PC-9 (cell line): ENCODE measurements around the gene OTOP1. TPM values are rescaled to one million over a fixed set of nuclear protein-coding genes. Genes with fewer than 3 reads are reported as not detected.
"Not testable (repeated sequence)": the region's sequence is repeated elsewhere in the genome, so short reads cannot be mapped to it uniquely, and the experiment has no call there.

ENCODE experiments used
- BruUV-seq: library from RNA; stranded (reverse); fragments of 400-500 nt; replicated peaks from 2 replicates; lab custom pipeline; 2021; lab: Mats Ljungman, UMichigan
- CTCF ChIA-PET: fragments of 300-600 bp; sonication (Branson Sonifier 250); formaldehyde crosslinking; loops from one replicate; lab custom pipeline; 2022; ENCODE audit warnings: antibody characterized with exemption; lab: Charles Lee
- POLR2A ChIA-PET: fragments of 300-600 bp; sonication (Branson Sonifier 250); formaldehyde crosslinking; loops from one replicate; lab custom pipeline; 2022; ENCODE audit warnings: antibody characterized with exemption; ENCODE audit not compliant: unreplicated experiment; lab: Charles Lee
- DNase-seq, 2 experiments: peaks; one replicate each; pipeline versions ENCODE4 v3.0.0 to v3.0.0-alpha.2; 2015 to 2022; ENCODE audit warnings: mixed read lengths in 1 of 2
- H2AFZ ChIP-seq: fragments of 200-600 bp; sonication (generic); 2 replicates; pipeline ENCODE4 v1.8.1; 2017; ENCODE audit warnings: antibody characterized with exemption
- H3F3A ChIP-seq: fragments of 200-600 bp; sonication (generic); 2 replicates; pipeline ENCODE4 v1.8.1; 2017; ENCODE audit warnings: antibody characterized with exemption, mild to moderate bottlenecking, low read depth; ENCODE audit not compliant: insufficient read depth
- H3K27ac ChIP-seq: fragments of 200-600 bp; sonication (generic); 2 replicates; pipeline ENCODE4 v1.6.1; 2016; ENCODE audit warnings: mixed run types
- H3K27me3 ChIP-seq: fragments of 200-600 bp; sonication (generic); 2 replicates; pipeline ENCODE4 v1.6.1; 2016; ENCODE audit warnings: low read depth, mixed run types; ENCODE audit not compliant: insufficient read depth
- H3K36me3 ChIP-seq: fragments of 200-600 bp; sonication (generic); 2 replicates; pipeline ENCODE4 v1.6.1; 2016; ENCODE audit warnings: low read depth, mixed run types
- H3K4me1 ChIP-seq: fragments of 200-600 bp; sonication (generic); replicated peaks from 2 replicates; pipeline ENCODE4 v1.6.1; 2016; ENCODE audit warnings: mixed run types; ENCODE audit not compliant: insufficient read depth
- H3K4me2 ChIP-seq: fragments of 200-600 bp; sonication (generic); 2 replicates; pipeline ENCODE4 v1.6.1; 2017; ENCODE audit warnings: mixed run types
- H3K4me3 ChIP-seq: fragments of 200-600 bp; sonication (generic); 2 replicates; pipeline ENCODE4 v1.6.1; 2016; ENCODE audit warnings: mixed run types
- H3K79me2 ChIP-seq: fragments of 200-600 bp; sonication (generic); 2 replicates; pipeline ENCODE4 v1.6.1; 2017; ENCODE audit warnings: low read depth, mixed run types
- H3K9me2 ChIP-seq: fragments of 200-600 bp; sonication (generic); 2 replicates; pipeline ENCODE4 v1.8.1; 2017; ENCODE audit warnings: mild to moderate bottlenecking; ENCODE audit not compliant: insufficient read depth
- H3K9me3 ChIP-seq: fragments of 200-600 bp; sonication (generic); 2 replicates; pipeline ENCODE4 v1.8.1; 2016; ENCODE audit warnings: low read depth; ENCODE audit not compliant: insufficient read depth
- H4K20me1 ChIP-seq: fragments of 200-600 bp; sonication (generic); 2 replicates; pipeline ENCODE4 v1.8.1; 2017; ENCODE audit not compliant: insufficient read depth
- CTCF ChIP-seq: fragments of 200-600 bp; sonication (generic); conservative IDR thresholded peaks from 2 replicates; pipeline ENCODE4 v1.6.1; 2017; ENCODE audit warnings: mixed run types, antibody characterized with exemption, mild to moderate bottlenecking, moderate library complexity
- intact Hi-C: fragments of 100-400 bp; cut with micrococcal nuclease; formaldehyde crosslinking; loops from one replicate; pipeline ENCODE4 v1.10.0; 2022; ENCODE audit not compliant: unreplicated experiment
- total RNA-seq: library from RNA; stranded (reverse); gene quantifications from 2 replicates; pipeline ENCODE4 v1.2.3, GENCODE V29; 2021

OTOP1 gene
- total RNA-seq, 1 experiment from 2014 or later: not detected

- H4K20me1 ChIP-seq, H3K9me2 ChIP-seq, intact Hi-C loops, H3F3A ChIP-seq, H3K9me3 ChIP-seq, CTCF ChIA-PET, H2AFZ ChIP-seq, DNase-seq, H3K27ac ChIP-seq, H3K4me3 ChIP-seq, H3K4me1 ChIP-seq, BruUV-seq, H3K79me2 ChIP-seq, H3K36me3 ChIP-seq, H3K4me2 ChIP-seq, POLR2A ChIA-PET: not testable (repeated sequence)
- peaks cover 67% of the 10 kb centered on the region for H3K27me3 ChIP-seq
Measured at GRCh38 chr4:4164532-4165173, 62.1 kb downstream of the OTOP1 start.

DNA sequence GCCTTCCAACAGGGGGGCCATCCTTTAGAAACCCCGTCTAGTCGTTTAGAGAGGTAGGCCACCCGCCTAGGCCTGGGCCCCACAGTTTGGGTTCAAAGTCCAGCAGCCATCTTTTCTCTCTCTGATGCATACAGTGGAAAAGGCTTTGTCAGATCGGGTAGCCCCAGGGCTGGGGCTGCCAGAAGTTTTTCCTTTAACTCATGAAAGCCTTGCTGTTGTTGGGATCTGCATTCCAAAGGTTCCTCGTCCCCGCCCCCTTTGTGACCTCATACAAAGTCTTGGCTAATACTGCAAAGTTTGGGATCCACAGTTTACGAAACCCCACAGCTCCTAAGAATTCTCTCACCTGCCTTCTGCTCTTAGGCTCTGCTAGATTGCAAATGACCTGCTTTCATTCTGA lies 64.5 kb downstream of the OTOP1 start:
- H3K79me2 ChIP-seq, H3K36me3 ChIP-seq, intact Hi-C loops, H2AFZ ChIP-seq, H3K27ac ChIP-seq, H3K4me1 ChIP-seq, DNase-seq, H3K4me3 ChIP-seq, H3K9me2 ChIP-seq, CTCF ChIA-PET, H4K20me1 ChIP-seq, H3F3A ChIP-seq, POLR2A ChIA-PET, H3K9me3 ChIP-seq, BruUV-seq, H3K4me2 ChIP-seq: not testable (repeated sequence)
- H3K27me3 ChIP-seq: peaks cover 50% of the 10 kb centered on the region

GRCh38 chr4:4160956-4161665 lies 65.6 kb downstream of the OTOP1 start:
- H4K20me1 ChIP-seq, POLR2A ChIA-PET, H3K27ac ChIP-seq, H3K9me3 ChIP-seq, H3K4me2 ChIP-seq, H3F3A ChIP-seq, BruUV-seq, intact Hi-C loops, H3K4me1 ChIP-seq, H3K36me3 ChIP-seq, CTCF ChIA-PET, H3K9me2 ChIP-seq, H3K4me3 ChIP-seq, H2AFZ ChIP-seq, H3K79me2 ChIP-seq: not testable (repeated sequence)
- peaks cover 45% of the 10 kb centered on the region for H3K27me3 ChIP-seq
- peak; percentile 17 to 39 for DNase-seq

DNA sequence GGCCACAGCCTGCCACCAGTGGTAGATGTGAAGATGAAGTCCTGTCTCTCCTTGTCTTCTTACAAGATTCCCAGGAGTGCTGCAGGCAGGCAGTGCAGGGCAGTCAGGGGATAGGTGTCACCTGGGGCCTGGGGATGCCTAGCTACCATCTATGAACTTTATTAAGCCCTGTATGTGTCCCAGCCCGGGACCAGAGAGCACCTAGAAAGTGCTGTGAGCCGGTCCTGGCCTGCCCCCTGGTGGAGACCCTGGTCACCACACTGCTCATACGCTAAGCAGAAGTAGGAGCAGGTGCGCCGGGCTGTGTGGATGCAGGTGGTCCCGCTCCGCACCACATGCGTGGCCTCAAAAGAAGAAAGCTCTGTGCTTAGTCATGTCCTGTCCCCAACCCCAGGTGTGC lies 81.1 kb downstream of the OTOP1 start:
- BruUV-seq, H3K4me2 ChIP-seq, H3K4me3 ChIP-seq, H3K36me3 ChIP-seq, H3K27me3 ChIP-seq, H3K4me1 ChIP-seq, POLR2A ChIA-PET, H4K20me1 ChIP-seq, H3F3A ChIP-seq, H3K27ac ChIP-seq, H3K9me3 ChIP-seq, intact Hi-C loops, H3K79me2 ChIP-seq, CTCF ChIA-PET, H2AFZ ChIP-seq, H3K9me2 ChIP-seq: not testable (repeated sequence)
- peak; percentile 49 for TF ChIP-seq CTCF
- peak in 1 of 2 experiments; percentile 15 for DNase-seq

GRCh38 chr4:4143376-4143775 lies 83.4 kb downstream of the OTOP1 start:
- H3K27ac ChIP-seq, CTCF ChIA-PET, H3K4me2 ChIP-seq, H3K4me1 ChIP-seq, H3K9me2 ChIP-seq, BruUV-seq, H2AFZ ChIP-seq, DNase-seq, H3F3A ChIP-seq, H3K79me2 ChIP-seq, H3K9me3 ChIP-seq, H3K27me3 ChIP-seq, H3K4me3 ChIP-seq, H3K36me3 ChIP-seq, intact Hi-C loops, POLR2A ChIA-PET, H4K20me1 ChIP-seq: not testable (repeated sequence)

- DNase-seq: peak in 1 of 2 experiments; percentile 21
- H3K79me2 ChIP-seq, H3K4me3 ChIP-seq, H3K27me3 ChIP-seq, H3F3A ChIP-seq, H3K4me2 ChIP-seq, H3K9me3 ChIP-seq, H3K27ac ChIP-seq, POLR2A ChIA-PET, H4K20me1 ChIP-seq, BruUV-seq, intact Hi-C loops, H3K36me3 ChIP-seq, H2AFZ ChIP-seq, H3K4me1 ChIP-seq, CTCF ChIA-PET, H3K9me2 ChIP-seq: not testable (repeated sequence)
Measured at GRCh38 chr4:4142679-4143078, 84.0 kb downstream of the OTOP1 start.
